K562 (cell line): ENCODE measurements around the gene SNX9. TPM values are rescaled to one million over a fixed set of nuclear protein-coding genes. Genes with fewer than 3 reads are reported as not detected.

Experiments used
- CLOCK ChIP-seq: fragments of 250-450 bp; sonication (Bioruptor Pico); IDR thresholded peaks from 2 replicates; pipeline ENCODE4 v1.4.0; 2020; ENCODE audit warnings: mild to moderate bottlenecking, moderate library complexity, borderline replicate concordance
- CTBP1 ChIP-seq: fragments of 450-650 bp; IDR thresholded peaks from 2 replicates; pipeline ENCODE4 v1.6.1; 2016; ENCODE audit warnings: borderline replicate concordance
- HDAC2 ChIP-seq: fragments of 450-650 bp; IDR thresholded peaks from 2 replicates; pipeline ENCODE4 v1.6.1; 2016; ENCODE audit warnings: mild to moderate bottlenecking
- KLF10 ChIP-seq: fragments of 250-450 bp; sonication (Bioruptor Pico); IDR thresholded peaks from 2 replicates; pipeline ENCODE4 v1.6.1; 2021; ENCODE audit warnings: matching md5 sums
- KLF16 ChIP-seq: IDR thresholded peaks from 2 replicates; pipeline ENCODE4 v1.6.1; 2016; ENCODE audit warnings: antibody characterized with exemption
- MYC ChIP-seq, 2 experiments: fragments of 250-450 bp in 1 of 2; sonication (Bioruptor Pico) in 1 of 2; IDR thresholded peaks; 2 replicates each; pipeline versions ENCODE4 v1.5.1 to v1.6.1; 2012 to 2021; ENCODE audit warnings: low read depth in 2 of 2, borderline replicate concordance in 1 of 2, improper control_type of control experiment in 1 of 2, low read length in 1 of 2, mild to moderate bottlenecking in 1 of 2, moderate library complexity in 1 of 2
- NR2C1 ChIP-seq, 2 experiments: fragments of 450-650 bp; IDR thresholded peaks; 2 replicates each; pipeline ENCODE4 v1.6.1; 2017; ENCODE audit warnings: mild to moderate bottlenecking in 2 of 2, antibody characterized with exemption in 1 of 2, inconsistent platforms in 1 of 2, missing compliant biosample characterization in 1 of 2, missing genetic modification characterization in 1 of 2
- SMARCA5 ChIP-seq: fragments of 450-650 bp; IDR thresholded peaks from 2 replicates; pipeline ENCODE4 v1.6.1; 2016
- ZFP91 ChIP-seq: sonication (generic); formaldehyde crosslinking; IDR thresholded peaks from 2 replicates; pipeline ENCODE4 v1.8.0; 2022; ENCODE audit warnings: mild to moderate bottlenecking, missing genetic modification reagents
- ZNF318 ChIP-seq, 2 experiments: fragments of 450-650 bp; IDR thresholded peaks; 2 replicates each; pipeline ENCODE4 v1.6.1; 2016; ENCODE audit warnings: mild to moderate bottlenecking in 2 of 2, borderline replicate concordance in 1 of 2, low read depth in 1 of 2, moderate library complexity in 1 of 2
- polyA plus RNA-seq, 8 experiments: library from polyadenylated mRNA; depleted of rRNA in 4 of 8; stranded (reverse) in 5 of 8; unstranded in 3 of 8; fragments of >200 nt; fragmentation: Nextera tagmentation in 2 of 8; fragmentation: Illumina TruSeq in 1 of 8; extraction: Ambion mirVana in 2 of 8; extraction: Trizol in 1 of 8; gene quantifications; 2 replicates each; pipeline versions ENCODE4 v1.2.1 to v1.2.3, GENCODE V29; 2011 to 2014; ENCODE audit warnings: inconsistent platforms in 1 of 8, missing spikeins in 1 of 8
- total RNA-seq, 7 experiments: library from RNA; depleted of rRNA in 6 of 7; stranded (reverse); fragments of >200 nt in 6 of 7; fragmentation: Illumina TruSeq in 2 of 7; extraction: Trizol in 2 of 7; gene quantifications; 2 replicates each; pipeline versions ENCODE4 v1.2.1 to v1.2.3, GENCODE V29; 2011 to 2021; ENCODE audit warnings: low replicate concordance in 1 of 7

The SNX9 gene
- total and polyA plus RNA-seq, 9 of the 15 experiments (the other 6 are each of a cell fraction or from before 2014, with no cell fraction given) = 6.0 to 81.7 (median 57.1) TPM

GRCh38 chr6:157891544-157892362 is 68.7 kb downstream of the SNX9 start (continued):
- TF ChIP-seq CLOCK (CRISPR knock-in tag) (no peak), SMARCA5 (0 out of 2 replicates have a peak, but pooled peaks have one; percentile 39), ZNF318 (IDR thresholded peaks at IDR 0.05; ENCODE audit: borderline replicate concordance in 1 of 2, low read depth in 1 of 2) (0 out of 4 replicates have a peak, but pooled peaks of 1 of the 2 experiments have one; percentile 14), MYC (IDR thresholded peaks at IDR 0.05; ENCODE audit: low read depth, low read length) (no peak), MYC (CRISPR knock-in tag; IDR thresholded peaks at IDR 0.05; ENCODE audit: borderline replicate concordance, low read depth) (peak; percentile 61; the same call in 1 of the 2 replicates), HDAC2 (0 out of 2 replicates have a peak, but pooled peaks have one; percentile 19), ZFP91 (no peak), NR2C1 (IDR thresholded peaks at IDR 0.05) (no peak), NR2C1 (tag; IDR thresholded peaks at IDR 0.05) (no peak), KLF16 (no peak), CTBP1 (peak; percentile 71), KLF10 (no peak)
